BJ (cell line): ENCODE measurements around the gene JPT2. TPM values are rescaled to one million over a fixed set of nuclear protein-coding genes. Genes with fewer than 3 reads are reported as not detected.
A peak's percentile ranks its signal among the peaks of the same experiment; 100 is the strongest.

Experiments
- CTCF ChIA-PET: fragments of 350-600 bp; formaldehyde crosslinking; extraction: SDS; loops from one replicate; lab custom pipeline; 2021; ENCODE audit warnings: antibody characterized with exemption, inconsistent platforms; lab: Yijun Ruan, JAX
- POLR2A ChIA-PET: fragments of 300-600 bp; sonication (Branson Sonifier 250); formaldehyde crosslinking; extraction: SDS; loops from one replicate; lab custom pipeline; 2021; ENCODE audit warnings: antibody characterized with exemption; lab: Charles Lee
- DNase-seq: peaks from one replicate; pipeline ENCODE4 v3.0.0-alpha.2; 2011; ENCODE audit warnings: low read depth
- H3K27me3 ChIP-seq: 2 replicates; pipeline ENCODE4 v1.6.0; 2011; ENCODE audit warnings: low read length; ENCODE audit not compliant: control insufficient read depth, insufficient read depth
- H3K36me3 ChIP-seq: 2 replicates; pipeline ENCODE4 v1.5.1; 2011; ENCODE audit warnings: low read length; ENCODE audit not compliant: control insufficient read depth, insufficient read depth
- H3K4me3 ChIP-seq: 2 replicates; pipeline ENCODE4 v1.5.1; 2011; ENCODE audit warnings: low read depth, mild to moderate bottlenecking, control low read depth, low read length
- CTCF ChIP-seq: IDR thresholded peaks from 2 replicates; pipeline ENCODE4 v1.5.1; 2011; ENCODE audit warnings: low read depth, mild to moderate bottlenecking, control low read depth, inconsistent platforms, low read length, moderate library complexity; ENCODE audit not compliant: insufficient read depth
- polyA plus RNA-seq: library from polyadenylated mRNA; depleted of rRNA; stranded (reverse); fragments of >200 nt; gene quantifications from 2 replicates; pipeline ENCODE4 v1.2.3, GENCODE V29; 2011

Gene JPT2
- polyA plus RNA-seq, 1 experiment = 46.2 TPM

DNA sequence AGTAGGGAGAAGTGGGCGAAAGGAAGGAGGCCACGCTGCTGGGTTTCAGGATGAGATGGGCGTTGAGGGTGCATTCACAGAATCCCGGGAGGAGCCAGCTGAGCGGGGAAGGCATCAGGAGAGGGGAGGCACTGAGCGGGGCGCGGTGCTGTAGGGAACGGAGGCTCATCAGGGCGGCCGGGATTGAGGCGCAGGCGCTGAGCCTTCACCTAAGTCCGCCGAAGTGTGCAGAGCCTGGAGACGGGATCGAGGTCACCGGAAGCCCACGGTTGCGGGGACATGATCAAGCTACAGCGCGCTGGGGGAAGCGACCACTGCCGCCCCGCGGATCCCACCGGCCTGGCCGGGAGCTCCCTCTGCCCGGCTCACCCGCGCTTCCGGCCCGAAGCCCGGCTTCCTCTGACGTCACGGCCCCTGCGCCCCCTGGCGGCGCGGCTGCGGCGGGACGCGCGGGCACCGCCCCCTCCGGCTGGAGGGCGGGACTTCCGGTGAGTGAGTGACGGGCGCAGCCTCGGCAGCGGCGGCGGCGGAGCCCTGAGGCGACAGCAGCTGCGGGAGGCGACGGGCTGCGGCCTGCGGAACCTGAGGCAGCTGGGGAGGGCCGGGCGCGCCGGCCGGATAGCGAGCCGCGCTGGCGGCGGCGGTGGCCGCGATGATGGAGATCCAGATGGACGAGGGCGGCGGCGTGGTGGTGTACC lies 27.8 kb downstream of the JPT2 start, which contains the start of gene MAPK8IP3:
TSS of gene MAPK8IP3 (plus strand) at position 508 of the 698 bp plus-strand sequence. CDS start at position 653, 145 bp downstream.
- CTCF ChIA-PET = interaction anchor here (0.6 to 2.8 kb wide), 38 partner anchors 8 to 394 kb away, joined by 3 to 23 read pairs (median 4); partner anchors contain the start of genes EME2, JPT2, MRPS34 and NUBP2

DNA sequence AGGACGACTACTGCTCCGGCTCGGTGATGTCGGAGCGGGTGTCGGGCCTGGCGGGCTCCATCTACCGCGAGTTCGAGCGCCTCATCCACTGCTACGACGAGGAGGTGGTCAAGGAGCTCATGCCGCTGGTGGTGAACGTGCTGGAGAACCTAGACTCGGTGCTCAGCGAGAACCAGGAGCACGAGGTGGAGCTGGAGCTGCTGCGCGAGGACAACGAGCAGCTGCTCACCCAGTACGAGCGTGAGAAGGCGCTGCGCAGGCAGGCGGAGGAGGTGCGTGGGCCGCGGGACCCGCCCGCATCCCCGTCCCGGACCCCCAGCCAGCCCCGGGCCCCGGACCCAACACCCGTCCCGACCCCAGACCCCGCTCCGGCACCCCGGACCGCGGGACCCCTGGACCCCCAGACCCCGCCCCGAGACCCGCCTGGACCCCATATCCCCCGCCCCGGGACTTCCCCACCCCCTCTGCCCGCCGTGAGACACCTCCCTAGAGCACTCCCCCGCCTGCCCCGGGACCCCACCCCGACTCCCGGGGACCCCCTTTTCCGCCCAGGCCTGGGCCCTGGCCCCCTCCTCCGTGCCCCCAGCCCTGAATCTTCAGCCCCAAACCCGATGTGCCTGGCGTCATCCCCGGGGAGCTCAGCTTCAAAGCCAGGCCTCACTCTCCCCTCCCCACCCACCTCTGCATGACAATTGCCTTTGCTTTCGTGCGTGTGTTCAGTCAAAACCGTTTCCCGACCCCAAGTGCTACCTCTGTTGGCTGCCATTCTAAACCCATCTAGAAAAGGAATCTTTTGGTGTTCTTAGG lies 28.5 kb downstream of the JPT2 start:
- Histone ChIP-seq H3K36me3 (peaks cover 6% of the 10 kb centered on the region), H3K4me3 (peak overlapping the region; percentile 98), H3K27me3 (no peaks in the 10 kb centered on the region)
- POLR2A ChIA-PET = no interaction called here
- CTCF ChIA-PET = interaction anchor here (0.6 to 2.8 kb wide), 36 partner anchors 9 to 395 kb away, joined by 3 to 23 read pairs (median 4); partner anchors contain the start of genes EME2, JPT2, MRPS34 and NUBP2
- DNase-seq = no peak
- TF ChIP-seq CTCF = no peak

More for the DNA sequence above, 27.8 kb downstream of the JPT2 start, which contains the start of gene MAPK8IP3:
- peak; percentile 47 for DNase-seq
- POLR2A ChIA-PET = interaction anchor here (0.6 to 0.7 kb wide), 3 partner anchors 16 to 174 kb away, joined by 4 to 9 read pairs (median 6); partner anchors contain the start of gene EME2
- no peaks in the 10 kb centered on the region for H3K27me3 ChIP-seq
- peak; percentile 39 for TF ChIP-seq CTCF
- peaks cover 7% of the 10 kb centered on the region for H3K36me3 ChIP-seq
- peak within 1 kb of the TSS; percentile 98 for H3K4me3 ChIP-seq

DNA sequence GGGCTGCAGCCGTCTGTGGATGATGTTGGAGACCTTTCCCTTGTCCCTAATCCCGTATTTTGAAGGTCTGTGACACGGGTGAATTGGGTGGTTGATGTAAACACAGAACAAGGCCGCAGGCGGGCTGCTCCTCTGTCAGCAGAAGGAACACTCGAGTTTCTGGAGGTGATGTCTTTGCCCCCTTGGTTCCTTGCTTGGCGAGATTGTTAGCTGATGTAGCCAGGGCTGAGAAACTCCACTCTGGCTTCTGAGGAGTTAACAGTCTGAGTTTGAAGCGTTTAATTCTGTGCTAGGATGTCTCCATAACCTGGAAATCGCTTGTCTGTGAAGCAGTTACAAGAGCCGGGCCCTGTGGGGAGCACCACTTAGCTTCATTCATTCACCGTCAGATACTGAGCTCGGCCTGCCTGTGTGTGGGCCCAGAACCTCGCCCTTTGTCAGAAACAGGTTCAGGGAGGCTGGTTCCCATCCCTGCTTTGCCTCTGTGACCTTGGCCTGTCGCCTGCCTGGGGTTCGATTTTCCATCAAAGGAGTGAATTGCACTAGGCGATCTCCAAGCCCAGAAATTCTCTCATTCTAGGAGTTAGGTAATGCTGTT lies 29.2 kb downstream of the JPT2 start:
- ChIA-PET CTCF (interaction anchor here (0.6 to 2.8 kb wide), 7 partner anchors 17 to 278 kb away, joined by 3 to 23 read pairs (median 4); partner anchors contain the start of genes EME2, JPT2 and MRPS34), POLR2A (no interaction called here)
- no peak for DNase-seq
- TF ChIP-seq CTCF = no peak
- Histone ChIP-seq H3K36me3 (peaks cover 4% of the 10 kb centered on the region), H3K27me3 (no peaks in the 10 kb centered on the region), H3K4me3 (peak overlapping the region; percentile 98)

- no peak for DNase-seq
- 0 out of 2 replicates have a peak overlapping the region, but pooled peaks have one; percentile 2 for H3K4me3 ChIP-seq
- CTCF ChIA-PET = interaction anchor here (1.3 kb wide), 1 partner anchor 56 kb away, joined by 4 read pairs; no protein-coding TSS in a partner anchor
- POLR2A ChIA-PET = no interaction called here
- no peak for TF ChIP-seq CTCF
- H3K27me3 ChIP-seq = no peaks in the 10 kb centered on the region
- peaks cover 4% of the 10 kb centered on the region for H3K36me3 ChIP-seq
These were observed 30.1 kb downstream of the JPT2 start for GRCh38 chr16:1708083-1708767.
